HG03442 (cell line): ENCODE measurements around the gene PPP1R13L.
"Not testable (repeated sequence)": the region's sequence is repeated elsewhere in the genome, so short reads cannot be mapped to it uniquely, and the experiment has no call there.

Experiments used
- ATAC-seq: cut with Tn5 transposase; IDR thresholded peaks from one replicate; pipeline ENCODE4 v1.9.1; 2021; ENCODE audit warnings: mild to moderate bottlenecking, moderate library complexity; ENCODE audit not compliant: unreplicated experiment

The PPP1R13L gene

GRCh38 chr19:45431008-45431407 is 26.1 kb upstream of the PPP1R13L start:
- not testable (repeated sequence) for ATAC-seq

GRCh38 chr19:45429896-45430295 is 25.0 kb upstream of the PPP1R13L start:
- not testable (repeated sequence) for ATAC-seq

DNA sequence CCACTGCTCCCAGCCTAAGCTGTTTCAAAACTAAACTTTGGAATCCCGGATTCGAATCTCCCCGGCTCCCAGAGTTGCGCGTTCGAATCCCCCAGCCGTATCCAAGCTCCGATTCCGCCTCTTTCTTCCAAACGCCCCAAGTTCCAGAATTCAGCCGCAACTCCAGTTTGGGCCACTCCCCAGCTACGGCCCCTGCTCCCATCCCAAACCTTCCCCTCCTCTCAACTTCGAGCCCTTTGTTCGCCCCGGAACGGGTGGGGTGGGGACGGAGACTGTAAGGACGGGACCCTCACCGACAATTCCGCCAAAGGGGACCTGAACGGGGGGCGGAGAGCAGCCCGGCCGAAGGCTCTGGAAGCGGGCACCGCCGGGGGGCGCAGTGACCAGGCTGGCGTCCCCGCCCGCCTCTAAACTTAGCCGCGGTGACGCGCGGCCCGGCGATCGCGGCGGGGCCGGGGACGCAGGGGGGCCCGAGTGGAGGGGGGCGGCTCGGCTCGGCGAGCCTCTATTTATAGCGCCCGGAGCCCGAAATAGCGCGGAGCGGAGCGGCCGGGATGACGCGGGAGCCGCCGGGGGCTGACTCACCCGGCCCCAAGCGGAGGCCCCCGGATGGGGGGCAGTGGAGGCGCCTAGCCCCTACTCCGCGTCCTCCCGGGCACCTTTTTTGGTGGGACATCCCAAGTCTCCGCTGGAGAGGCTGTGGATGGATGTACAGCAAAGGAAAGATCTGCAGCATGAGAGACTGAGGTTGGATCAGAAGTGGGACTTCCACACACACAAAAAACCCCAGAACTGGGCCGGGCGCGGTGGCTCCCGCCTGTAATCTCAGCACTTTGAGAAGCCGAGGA is 23.7 kb upstream of the PPP1R13L start:
- no peak for ATAC-seq

DNA sequence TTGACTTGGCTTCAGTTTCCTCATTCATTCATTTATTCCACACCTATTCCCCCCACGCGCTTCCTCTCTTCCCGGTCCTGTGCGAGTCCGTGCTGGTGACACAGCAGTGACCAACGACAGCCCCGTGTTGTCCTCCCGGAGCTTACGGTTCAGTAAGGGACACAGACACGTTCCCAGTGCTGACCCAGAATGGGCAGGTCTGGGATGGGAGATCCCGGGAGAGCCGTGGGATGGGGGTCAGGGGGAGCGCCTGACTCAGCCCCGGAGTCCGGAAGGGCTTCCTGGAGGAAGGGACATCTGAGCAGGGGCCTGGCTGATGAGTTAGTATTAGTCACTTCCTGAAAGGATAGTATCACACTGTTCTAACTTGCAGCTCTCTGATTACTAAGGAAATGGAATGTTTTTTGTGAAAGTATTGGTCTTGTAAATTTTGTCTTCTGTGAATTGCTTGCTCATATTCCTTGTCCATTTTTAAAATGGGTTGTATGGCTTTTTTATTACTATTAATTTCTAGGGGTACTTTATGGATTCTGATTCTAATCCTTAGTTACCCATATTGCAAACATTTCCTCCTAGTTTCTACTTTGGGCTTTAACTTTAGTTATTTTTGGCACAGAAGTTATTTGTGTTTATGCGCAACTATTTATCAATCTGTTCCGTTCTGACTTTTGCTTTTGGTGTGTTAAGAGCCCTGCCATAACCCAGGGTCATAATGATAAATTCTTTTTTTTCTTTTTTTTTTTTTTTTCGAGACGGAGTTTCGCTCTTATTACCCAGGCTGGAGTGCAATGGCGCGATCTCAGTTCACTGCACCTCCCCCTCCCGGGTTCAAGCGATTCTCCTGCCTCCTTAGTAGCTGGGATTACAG is 19.6 kb upstream of the PPP1R13L start:
- ATAC-seq: no peak

- peak; percentile 50 for ATAC-seq
Observed at GRCh38 chr19:45423589-45424190, 18.8 kb upstream of the PPP1R13L start, which contains the start of gene ERCC1. Gene ERCC1, minus strand, starts transcription at chr19:45423917. Its CDS starts 543 bp downstream, at chr19:45423374.

GRCh38 chr19:45423033-45423588 is 18.2 kb upstream of the PPP1R13L start:
- no peak for ATAC-seq

- ATAC-seq: no peak
Observed at GRCh38 chr19:45421947-45422498, 17.2 kb upstream of the PPP1R13L start.

DNA sequence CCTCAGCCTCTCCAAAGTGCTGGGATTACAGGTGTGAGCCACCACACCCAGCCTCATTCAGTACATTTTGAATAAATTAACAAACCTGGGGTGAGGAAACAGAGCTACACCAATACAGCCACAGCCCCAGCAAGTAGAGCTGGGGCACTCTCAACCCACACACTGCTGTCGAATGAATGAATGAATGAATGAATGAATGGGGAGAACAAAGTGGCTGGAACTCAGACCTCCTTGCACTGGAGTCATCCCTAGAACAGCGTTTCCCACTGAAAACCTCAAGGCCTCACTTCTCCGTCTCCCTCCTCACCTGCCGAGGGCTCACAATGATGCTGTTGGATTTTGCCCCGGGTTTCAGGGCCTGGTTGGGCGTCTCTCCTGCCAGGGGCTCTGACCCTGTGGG is 16.0 kb upstream of the PPP1R13L start:
- no peak for ATAC-seq

GRCh38 chr19:45420356-45420755 is 15.5 kb upstream of the PPP1R13L start:
- ATAC-seq: no peak

DNA sequence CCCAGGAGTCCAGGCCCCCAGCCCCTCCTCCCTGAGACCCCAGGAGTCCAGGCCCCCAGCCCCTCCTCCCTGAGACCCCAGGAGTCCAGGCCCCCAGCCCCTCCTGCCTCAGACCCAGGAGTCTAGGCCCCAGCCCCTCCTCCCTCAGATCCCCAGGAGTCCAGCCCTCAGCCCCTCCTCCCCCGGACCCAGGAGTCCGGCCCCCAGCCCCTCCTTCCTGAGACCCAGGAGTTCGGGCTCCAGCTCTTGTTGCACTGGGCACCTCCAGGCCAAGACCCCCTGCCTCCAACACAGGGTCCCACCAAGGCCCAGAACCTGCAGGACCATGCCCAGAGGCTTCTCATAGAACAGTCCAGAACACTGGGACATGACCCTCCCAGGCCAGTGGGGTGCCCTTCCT is 15.0 kb upstream of the PPP1R13L start:
- ATAC-seq: no peak

- peak; percentile 40 for ATAC-seq
Observed at GRCh38 chr19:45419396-45419795, 14.5 kb upstream of the PPP1R13L start.

- no peak for ATAC-seq
Observed at GRCh38 chr19:45418802-45419201, 13.9 kb upstream of the PPP1R13L start.

GRCh38 chr19:45417151-45417550 is 12.3 kb upstream of the PPP1R13L start:
- ATAC-seq: no peak

DNA sequence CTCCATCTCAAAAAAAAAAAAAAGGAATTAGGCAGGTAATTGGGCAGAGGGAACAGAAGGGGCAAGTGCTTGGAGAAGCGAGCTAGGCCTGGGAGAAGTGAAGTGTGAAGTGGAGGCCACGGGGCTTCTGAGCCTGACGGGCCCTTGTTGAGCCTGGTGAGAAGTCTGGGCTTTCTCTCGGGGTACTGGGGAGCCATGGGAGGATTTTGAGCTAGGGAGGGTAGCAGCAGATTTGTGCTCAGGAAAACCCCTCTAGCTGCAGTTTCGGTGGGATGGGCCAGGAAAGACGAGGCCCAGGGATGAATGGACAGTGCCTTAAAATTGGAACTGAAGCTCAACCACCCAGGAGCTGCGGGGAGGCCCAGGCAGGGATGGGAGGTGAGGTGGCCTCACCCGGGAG is 9.6 kb upstream of the PPP1R13L start:
- no peak for ATAC-seq

- no peak for ATAC-seq
Observed at GRCh38 chr19:45413497-45413896, 8.6 kb upstream of the PPP1R13L start.

- not testable (repeated sequence) for ATAC-seq
Observed at GRCh38 chr19:45410330-45410729, 5.5 kb upstream of the PPP1R13L start.

DNA sequence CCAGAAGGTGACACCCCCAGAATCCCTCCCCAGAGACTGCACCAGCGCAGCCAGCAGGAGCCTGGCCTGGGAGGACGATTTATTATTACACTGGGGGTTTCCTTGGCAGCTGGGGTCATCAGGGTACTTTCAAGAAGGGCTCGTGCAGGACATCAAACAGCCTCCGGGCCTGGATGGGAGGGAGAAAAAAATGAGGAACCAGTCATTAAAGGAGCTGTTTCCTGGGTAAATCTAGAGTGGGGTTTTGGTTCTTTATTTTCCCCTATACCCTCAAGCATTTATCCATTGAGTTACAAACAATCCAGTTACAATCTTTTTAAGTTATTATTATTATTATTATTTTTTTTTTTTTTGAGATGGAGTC is 4.7 kb upstream of the PPP1R13L start:
- no peak for ATAC-seq

- ATAC-seq: no peak
Observed at GRCh38 chr19:45408830-45409556, 4.1 kb upstream of the PPP1R13L start.

- no peak for ATAC-seq
Observed at GRCh38 chr19:45408121-45408520, 3.3 kb upstream of the PPP1R13L start.

- ATAC-seq: not testable (repeated sequence)
Observed at GRCh38 chr19:45407585-45407984, 2.7 kb upstream of the PPP1R13L start.
